DOHH2 (cell line): ENCODE results near the gene NAA11.

Experiments used
- CTCF ChIP-seq: fragments of 200-600 bp; sonication (generic); IDR thresholded peaks from one replicate; pipeline ENCODE4 v1.5.1; 2014; ENCODE audit warnings: antibody characterized with exemption, mild to moderate bottlenecking, low read depth, low read length; ENCODE audit not compliant: poor library complexity, severe bottlenecking
- EZH2phosphoT487 ChIP-seq: fragments of 200-600 bp; sonication (generic); IDR thresholded peaks from 2 replicates; pipeline ENCODE4 v1.6.1; 2017; ENCODE audit warnings: borderline replicate concordance, mild to moderate bottlenecking, antibody characterized with exemption, low read length, moderate library complexity, mixed read lengths

- no peak for TF ChIP-seq CTCF
- no peak for TF ChIP-seq EZH2phosphoT487
Measured at GRCh38 chr4:79360006-79360405, 34.1 kb upstream of the NAA11 start.
